ENCODE results near the gene GSG1L2. TPM values are rescaled to one million over a fixed set of nuclear protein-coding genes. Genes with fewer than 3 reads are reported as not detected.

Gene GSG1L2
- total and polyA plus RNA-seq, 2 donors (not counting 3 experiments of a cell fraction or from before 2014, with no cell fraction given) = not detected

DNA sequence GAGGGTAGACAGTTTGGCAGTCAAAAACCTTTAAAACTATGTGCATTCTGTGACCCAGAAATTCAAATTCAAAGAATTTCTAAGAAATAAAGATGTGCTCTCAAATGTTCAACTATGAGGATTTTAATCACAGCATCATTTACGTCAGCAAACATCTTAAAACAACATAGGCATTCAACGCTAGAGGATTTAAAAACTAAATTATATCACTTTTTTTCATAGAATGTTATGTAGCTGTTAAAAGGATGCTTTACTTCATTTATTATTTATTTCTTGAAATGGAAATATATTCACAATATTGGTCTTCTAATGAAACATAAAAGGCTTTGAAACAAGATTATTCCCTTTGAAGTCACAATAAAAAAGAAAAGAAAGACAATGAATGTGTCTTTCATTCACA lies 7.5 kb upstream of the GSG1L2 start:
- POLR2A ChIA-PET = no interaction called here
- H3K9me3 ChIP-seq (replicated peaks; ENCODE audit: control insufficient read depth, insufficient read depth, low read length) = peaks cover 4% of the 10 kb centered on the region
- no peak overlapping the region for H3K9ac ChIP-seq (replicated peaks; ENCODE audit: extremely low read depth, insufficient read depth, low read length)
- no peaks in the 10 kb centered on the region for H3K27me3 ChIP-seq (ENCODE audit: control insufficient read depth in 2 of 2, insufficient read depth in 2 of 2, low read length in 2 of 2)
- no peaks in the 10 kb centered on the region for H3K4me1 ChIP-seq (ENCODE audit: control insufficient read depth, extremely low read depth, insufficient read depth, low read length)
- FAIRE-seq (no peak), DNase-seq (ENCODE audit: low read depth, low spot score) (no peak)
- no peak overlapping the region for H2AFZ ChIP-seq (ENCODE audit: low read depth, low read length)
- CTCF ChIA-PET = no interaction called here
- H3K4me3 ChIP-seq (replicated peaks in 1 of 3; ENCODE audit: insufficient read depth in 1 of 3, low read depth in 1 of 3, low read length in 3 of 3) = no peak overlapping the region
- dilution Hi-C loops (cut with MboI; ENCODE audit: extremely low pct_ligation_motif_present, low sequenced_read_pairs) = no loop called here
- no peaks in the 10 kb centered on the region for H3K79me2 ChIP-seq (ENCODE audit: control insufficient read depth, insufficient read depth, low read length)
- H3K9me1 ChIP-seq (replicated peaks; ENCODE audit: control insufficient read depth, extremely low read depth, insufficient read depth, low read length) = no peaks in the 10 kb centered on the region
- intact Hi-C loops (cut with micrococcal nuclease) = no loop called here
- H4K20me1 ChIP-seq (replicated peaks; ENCODE audit: control insufficient read depth, extremely low read depth, insufficient read depth, low read length) = no peaks in the 10 kb centered on the region
- H3K36me3 ChIP-seq (ENCODE audit: control insufficient read depth in 2 of 2, extremely low read depth in 1 of 2, insufficient read depth in 2 of 2, low read length in 2 of 2) = no peaks in the 10 kb centered on the region
- BruUV-seq (replicated peaks) = no TSS peak
- H3K4me2 ChIP-seq (ENCODE audit: insufficient read depth, low read length) = no peak overlapping the region
- H3K27ac ChIP-seq (ENCODE audit: insufficient read depth, low read depth, low read length) = no peak overlapping the region
- no peak for TF ChIP-seq POLR2AphosphoS5 (IDR thresholded peaks at IDR 0.05; ENCODE audit: insufficient read depth, low read depth, low read length)
- no peak for TF ChIP-seq GATA2 (IDR thresholded peaks at IDR 0.05; ENCODE audit: insufficient read depth, insufficient read length, low read depth, low read length)
- TF ChIP-seq MYC (IDR thresholded peaks at IDR 0.05; ENCODE audit: low read depth, low read length) = no peak
- no peak for TF ChIP-seq JUN (IDR thresholded peaks at IDR 0.05; ENCODE audit: borderline replicate concordance, insufficient read depth, insufficient read length, low read depth)
- no peak for TF ChIP-seq EZH2 (IDR thresholded peaks at IDR 0.05; ENCODE audit: borderline replicate concordance, low read depth, low read length, severe bottlenecking)
- TF ChIP-seq CTCF (IDR thresholded peaks at IDR 0.05; ENCODE audit: extremely low read depth in 1 of 2, insufficient read depth in 1 of 2, low read depth in 1 of 2, low read length in 2 of 2) = no peak
- no peak for TF ChIP-seq FOS (IDR thresholded peaks at IDR 0.05; ENCODE audit: borderline replicate concordance, insufficient read depth, low read length)
- no peak for TF ChIP-seq MAX (IDR thresholded peaks at IDR 0.05; ENCODE audit: insufficient read depth, insufficient read length)
- no peak for TF ChIP-seq POLR2A (IDR thresholded peaks at IDR 0.05; ENCODE audit: low read depth, low read length)
